ENCODE data around the gene MB. TPM values are rescaled to one million over a fixed set of nuclear protein-coding genes. Genes with fewer than 3 reads are reported as not detected.

The MB gene
- total RNA-seq, 2 donors from 2014 or later, result 9.9 to 71.8 TPM

GRCh38 chr22:35661464-35661863 lies 44.3 kb upstream of the MB start:
- Histone ChIP-seq H3K27ac (no peak overlapping the region), H3K9me3 (no peaks in the 10 kb centered on the region), H3K27me3 (replicated peaks; ENCODE audit: insufficient read depth) (no peaks in the 10 kb centered on the region), H3K4me3 (no peak overlapping the region), H3K36me3 (peaks cover 3 to 12% of the 10 kb centered on the region in 2 donors), H3K4me1 (replicated peaks) (no peaks in the 10 kb centered on the region)
- WGBS, result 82% methylated on average over 2 of the region's 2 CpGs
- no peak for DNase-seq (ENCODE audit: low spot score)
- intact Hi-C loops (cut with DNase I), result no loop called here
- TF ChIP-seq POLR2AphosphoS5 (IDR thresholded peaks at IDR 0.05), result no peak
- TF ChIP-seq POLR2A (IDR thresholded peaks at IDR 0.05), result no peak
- TF ChIP-seq CTCF (IDR thresholded peaks at IDR 0.05), result no peak

DNA sequence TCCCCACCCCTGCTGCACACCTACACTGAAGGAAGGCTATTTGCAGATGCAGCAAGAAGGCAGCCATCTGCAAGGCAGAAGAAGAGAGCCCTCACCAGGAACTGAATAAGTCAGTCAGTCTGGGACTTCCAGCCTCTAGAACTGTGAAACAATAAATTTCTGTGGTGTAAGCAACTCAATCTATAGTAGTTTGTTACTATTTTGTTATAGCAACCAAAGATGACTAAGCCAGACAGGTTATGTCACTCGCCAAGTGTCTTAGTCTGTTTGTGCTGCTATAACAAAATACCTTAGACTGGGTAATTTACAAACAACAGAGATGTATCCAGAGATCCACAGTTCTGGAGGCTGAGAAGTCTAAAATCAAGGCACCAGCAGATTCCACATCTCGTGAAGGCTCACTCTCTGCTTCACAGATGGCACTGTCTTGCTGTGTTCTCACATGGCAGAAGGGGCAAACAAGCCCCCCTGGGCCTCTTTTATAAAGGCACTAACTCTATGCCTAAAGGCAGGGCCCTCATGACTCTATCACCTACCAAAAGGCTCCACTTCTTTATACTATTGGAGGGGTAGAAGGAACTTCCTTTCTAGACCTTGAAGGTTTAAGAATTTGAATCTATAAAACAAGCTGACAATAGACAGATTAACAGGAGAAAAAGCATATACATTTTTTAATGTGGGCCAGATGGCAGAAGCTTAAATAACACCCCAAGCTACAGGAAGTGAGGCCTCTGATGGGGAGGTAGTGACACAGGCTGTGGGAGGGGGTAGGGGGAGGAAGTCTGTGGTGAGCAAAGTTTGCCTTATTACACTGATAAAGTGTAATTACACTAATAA lies 43.4 kb upstream of the MB start:
- intact Hi-C loops (cut with DNase I), result no loop called here
- Histone ChIP-seq H3K27me3 (replicated peaks; ENCODE audit: insufficient read depth) (no peaks in the 10 kb centered on the region), H3K4me3 (no peak overlapping the region), H3K36me3 (peaks cover 3 to 16% of the 10 kb centered on the region in 2 donors), H3K27ac (no peak overlapping the region), H3K9me3 (no peaks in the 10 kb centered on the region), H3K4me1 (replicated peaks) (no peaks in the 10 kb centered on the region)
- no peak for TF ChIP-seq CTCF (IDR thresholded peaks at IDR 0.05)
- TF ChIP-seq POLR2A (IDR thresholded peaks at IDR 0.05), result no peak
- TF ChIP-seq POLR2AphosphoS5 (IDR thresholded peaks at IDR 0.05), result no peak
- no peak for DNase-seq (ENCODE audit: low spot score)
- WGBS, result 91% methylated on average over 2 of the region's 2 CpGs

DNA sequence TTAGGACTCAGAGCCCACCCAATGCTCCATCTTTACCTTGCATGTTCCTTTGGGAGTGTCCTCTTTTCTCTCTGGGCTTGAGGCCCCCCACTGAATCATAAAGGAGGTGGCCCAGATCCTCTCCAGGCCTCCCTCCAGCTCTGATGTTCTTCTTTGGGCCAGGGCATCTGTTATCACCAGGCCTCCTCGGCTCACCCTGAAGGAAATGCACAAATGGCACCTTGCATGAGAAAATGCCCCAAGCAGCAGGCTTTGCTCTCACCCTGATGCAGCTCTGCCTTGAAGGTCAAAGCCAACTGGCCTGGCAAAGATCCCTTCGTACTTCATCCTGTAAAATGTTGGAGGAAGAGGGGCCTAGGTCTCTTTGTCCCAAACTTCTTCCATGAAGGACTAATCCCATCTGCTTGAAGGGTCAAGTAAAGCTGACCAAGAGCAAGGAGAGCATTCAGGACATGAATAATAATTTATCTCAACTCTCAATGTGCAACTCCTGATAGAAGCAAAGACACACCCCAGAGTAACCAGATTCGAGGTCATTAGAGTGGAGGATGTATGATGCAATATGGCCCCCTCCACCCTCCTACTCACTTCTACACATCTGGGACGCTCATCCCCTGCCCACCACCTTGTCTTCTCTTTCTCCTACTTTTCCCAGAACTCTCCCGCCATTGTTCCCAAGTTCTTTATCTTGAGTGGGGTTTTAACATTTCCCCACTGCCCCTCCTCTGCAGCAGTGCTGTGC lies 40.6 kb upstream of the MB start:
- intact Hi-C loops (cut with DNase I), result no loop called here
- Histone ChIP-seq H3K27me3 (replicated peaks; ENCODE audit: insufficient read depth) (no peaks in the 10 kb centered on the region), H3K4me1 (replicated peaks) (no peaks in the 10 kb centered on the region), H3K9me3 (no peaks in the 10 kb centered on the region), H3K27ac (no peak overlapping the region), H3K36me3 (peaks cover 3 to 16% of the 10 kb centered on the region in 2 donors), H3K4me3 (no peak overlapping the region)
- TF ChIP-seq POLR2A (IDR thresholded peaks at IDR 0.05) (no peak), POLR2AphosphoS5 (IDR thresholded peaks at IDR 0.05) (no peak), CTCF (IDR thresholded peaks at IDR 0.05) (no peak)
- no peak for DNase-seq (ENCODE audit: low spot score)
- 74% methylated on average over 5 of the region's 5 CpGs for WGBS

GRCh38 chr22:35656284-35656752 lies 39.2 kb upstream of the MB start:
- TF ChIP-seq POLR2AphosphoS5 (IDR thresholded peaks at IDR 0.05) (no peak), POLR2A (IDR thresholded peaks at IDR 0.05) (no peak), CTCF (IDR thresholded peaks at IDR 0.05) (no peak)
- peaks cover 3 to 16% of the 10 kb centered on the region in 2 donors for H3K36me3 ChIP-seq
- WGBS, result 87% methylated on average over 5 of the region's 5 CpGs
- H3K4me3 ChIP-seq, result no peak overlapping the region
- no peaks in the 10 kb centered on the region for H3K9me3 ChIP-seq
- H3K27ac ChIP-seq, result no peak overlapping the region
- no peaks in the 10 kb centered on the region for H3K27me3 ChIP-seq (replicated peaks; ENCODE audit: insufficient read depth)
- intact Hi-C loops (cut with DNase I), result no loop called here
- DNase-seq (ENCODE audit: low spot score), result no peak
- no peaks in the 10 kb centered on the region for H3K4me1 ChIP-seq (replicated peaks)

Measured in prostate gland (tissue), 2 donors.